PFSK-1 (cell line): ENCODE data around the gene TMTC2.

ENCODE experiments used
- FOXP2 ChIP-seq: optimal IDR thresholded peaks from 2 replicates; pipeline ENCODE3; 2011; ENCODE audit warnings: borderline replicate concordance, control low read depth, inconsistent platforms; ENCODE audit not compliant: insufficient read depth; ENCODE audit errors: extremely low read length, extremely low read depth
- POLR2AphosphoS5 ChIP-seq: IDR thresholded peaks from 2 replicates; pipeline ENCODE4 v1.6.1; 2012; ENCODE audit warnings: low read depth, mild to moderate bottlenecking, control low read depth, low read length, moderate library complexity
- SIN3A ChIP-seq: IDR thresholded peaks from 2 replicates; pipeline ENCODE4 v1.6.1; 2012; ENCODE audit warnings: mild to moderate bottlenecking, low read length, moderate library complexity, borderline replicate concordance; ENCODE audit not compliant: insufficient read depth
- TAF1 ChIP-seq: IDR thresholded peaks from 2 replicates; pipeline ENCODE4 v1.6.1; 2012; ENCODE audit warnings: low read length, control low read depth, borderline replicate concordance; ENCODE audit not compliant: insufficient read depth
- TF ChIP-seq, protein P1 (sequence below), 2 experiments: IDR thresholded peaks; 2 replicates each; pipeline versions ENCODE4 v1.6.1 to v1.8.0; 2011 to 2012; ENCODE audit warnings: low read depth in 2 of 2, low read length in 2 of 2, control low read depth in 1 of 2, inconsistent platforms in 1 of 2, mild to moderate bottlenecking in 1 of 2, moderate library complexity in 1 of 2; ENCODE audit not compliant: insufficient read depth in 1 of 2

The TMTC2 gene

DNA sequence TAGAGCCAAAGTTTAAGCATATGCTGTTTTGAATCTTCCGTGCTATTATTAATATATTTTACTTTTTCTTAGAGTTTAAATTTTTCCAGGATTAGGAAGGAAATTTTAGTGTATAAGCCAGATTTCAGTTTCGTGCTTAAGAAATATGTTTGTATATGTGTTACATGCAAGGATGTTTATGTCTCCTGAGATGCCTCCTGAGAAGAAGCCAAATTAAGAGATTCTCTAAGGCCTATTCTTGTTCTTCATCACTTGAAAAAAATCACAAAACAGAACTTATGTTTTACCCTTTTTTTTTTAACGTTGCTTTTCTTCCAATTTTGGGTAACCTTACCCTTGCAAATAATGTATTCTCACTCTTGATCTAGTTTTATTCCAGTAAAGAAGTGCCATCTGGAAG is 412.7 kb downstream of the TMTC2 start:
- no peak for TF ChIP-seq FOXP2
- TF ChIP-seq POLR2AphosphoS5 = no peak
- TF ChIP-seq TAF1 = no peak
- TF ChIP-seq SIN3A = no peak
- TF ChIP-seq, protein P1, sequence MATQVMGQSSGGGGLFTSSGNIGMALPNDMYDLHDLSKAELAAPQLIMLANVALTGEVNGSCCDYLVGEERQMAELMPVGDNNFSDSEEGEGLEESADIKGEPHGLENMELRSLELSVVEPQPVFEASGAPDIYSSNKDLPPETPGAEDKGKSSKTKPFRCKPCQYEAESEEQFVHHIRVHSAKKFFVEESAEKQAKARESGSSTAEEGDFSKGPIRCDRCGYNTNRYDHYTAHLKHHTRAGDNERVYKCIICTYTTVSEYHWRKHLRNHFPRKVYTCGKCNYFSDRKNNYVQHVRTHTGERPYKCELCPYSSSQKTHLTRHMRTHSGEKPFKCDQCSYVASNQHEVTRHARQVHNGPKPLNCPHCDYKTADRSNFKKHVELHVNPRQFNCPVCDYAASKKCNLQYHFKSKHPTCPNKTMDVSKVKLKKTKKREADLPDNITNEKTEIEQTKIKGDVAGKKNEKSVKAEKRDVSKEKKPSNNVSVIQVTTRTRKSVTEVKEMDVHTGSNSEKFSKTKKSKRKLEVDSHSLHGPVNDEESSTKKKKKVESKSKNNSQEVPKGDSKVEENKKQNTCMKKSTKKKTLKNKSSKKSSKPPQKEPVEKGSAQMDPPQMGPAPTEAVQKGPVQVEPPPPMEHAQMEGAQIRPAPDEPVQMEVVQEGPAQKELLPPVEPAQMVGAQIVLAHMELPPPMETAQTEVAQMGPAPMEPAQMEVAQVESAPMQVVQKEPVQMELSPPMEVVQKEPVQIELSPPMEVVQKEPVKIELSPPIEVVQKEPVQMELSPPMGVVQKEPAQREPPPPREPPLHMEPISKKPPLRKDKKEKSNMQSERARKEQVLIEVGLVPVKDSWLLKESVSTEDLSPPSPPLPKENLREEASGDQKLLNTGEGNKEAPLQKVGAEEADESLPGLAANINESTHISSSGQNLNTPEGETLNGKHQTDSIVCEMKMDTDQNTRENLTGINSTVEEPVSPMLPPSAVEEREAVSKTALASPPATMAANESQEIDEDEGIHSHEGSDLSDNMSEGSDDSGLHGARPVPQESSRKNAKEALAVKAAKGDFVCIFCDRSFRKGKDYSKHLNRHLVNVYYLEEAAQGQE (IDR thresholded peaks at IDR 0.05; ENCODE audit: insufficient read depth in 1 of 2, low read depth in 2 of 2, low read length in 2 of 2) = no peak

DNA sequence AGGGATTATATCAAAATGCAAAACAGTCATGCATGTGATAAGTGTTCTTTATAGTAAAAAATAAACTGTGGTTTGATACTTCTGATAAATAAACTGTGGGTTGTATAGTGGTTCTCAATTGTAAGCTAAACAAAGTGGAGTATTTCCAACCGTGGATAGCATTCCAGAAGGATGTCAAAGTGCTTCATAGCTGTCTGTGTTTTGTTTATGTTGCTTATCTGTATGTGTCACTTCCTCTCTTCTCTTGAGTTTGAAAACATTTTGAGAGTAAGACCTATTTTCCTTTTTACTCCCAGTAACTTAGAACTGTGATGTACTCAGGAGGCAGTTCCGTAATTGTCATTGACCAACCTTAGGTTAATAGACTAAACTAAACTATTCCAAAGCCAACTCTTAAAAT is 415.8 kb downstream of the TMTC2 start:
- TF ChIP-seq TAF1 (no peak), FOXP2 (no peak), POLR2AphosphoS5 (no peak), SIN3A (no peak)

DNA sequence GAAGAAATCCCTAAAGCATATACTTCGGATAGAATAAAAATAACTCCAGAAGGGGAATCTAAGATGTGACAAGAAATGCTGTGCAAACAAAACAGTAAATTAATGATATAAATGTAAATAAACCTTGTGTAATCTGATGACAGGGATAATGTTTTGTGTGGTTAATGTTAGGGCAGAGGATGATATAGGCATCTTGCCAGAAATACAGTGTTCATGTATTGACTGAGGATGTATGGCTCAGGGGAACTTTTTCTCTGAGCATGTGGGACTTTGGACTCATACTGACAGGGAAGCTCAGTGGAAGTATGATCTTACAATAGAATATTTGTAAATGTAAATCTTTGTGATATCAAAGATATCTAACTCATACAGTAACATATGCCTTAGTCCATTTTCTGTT is 420.2 kb downstream of the TMTC2 start:
- TF ChIP-seq POLR2AphosphoS5 = no peak
- no peak for TF ChIP-seq FOXP2

DNA sequence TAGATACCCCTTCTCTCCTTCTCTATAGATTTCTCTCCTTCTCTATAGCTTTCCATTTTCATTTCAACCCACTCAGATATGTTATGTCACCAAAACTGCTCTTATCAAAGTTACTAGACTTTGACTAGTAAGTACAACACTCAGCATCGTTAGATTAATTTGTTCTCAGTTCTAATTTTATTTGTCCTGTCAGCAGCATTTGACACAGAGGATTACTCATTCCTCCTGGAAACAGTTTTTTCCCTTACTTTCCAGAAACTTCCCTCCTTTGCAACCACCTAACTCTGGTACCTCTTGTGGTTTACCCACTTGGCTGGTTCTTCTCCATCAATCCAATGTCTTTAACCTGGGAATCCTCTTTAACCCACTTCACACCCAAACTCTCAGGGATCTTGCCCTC is 423.7 kb downstream of the TMTC2 start:
- TF ChIP-seq TAF1 = no peak
- TF ChIP-seq, protein P1 (IDR thresholded peaks at IDR 0.05; ENCODE audit: insufficient read depth in 1 of 2, low read depth in 2 of 2, low read length in 2 of 2) = no peak
- TF ChIP-seq POLR2AphosphoS5 = no peak
- TF ChIP-seq SIN3A = no peak
- no peak for TF ChIP-seq FOXP2

DNA sequence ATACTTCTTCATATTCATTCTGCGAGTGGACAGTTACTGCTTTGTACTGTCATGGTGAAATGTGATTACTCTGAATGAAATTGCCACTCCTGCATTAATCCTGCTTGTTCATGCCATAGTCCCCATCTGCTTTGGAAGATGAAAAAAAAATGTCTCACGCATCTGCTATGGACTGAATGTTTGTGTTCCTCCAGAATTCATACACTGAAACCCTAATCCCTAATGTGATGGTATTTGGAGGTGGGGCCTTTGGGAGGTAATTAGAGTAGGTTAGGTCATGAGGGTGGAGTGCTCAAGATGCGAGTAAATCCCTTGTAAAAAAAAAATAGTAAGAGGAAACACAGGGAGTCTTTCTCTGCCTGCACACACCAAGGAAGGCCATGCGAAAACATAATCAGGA is 427.2 kb downstream of the TMTC2 start:
- TF ChIP-seq, protein P1 (IDR thresholded peaks at IDR 0.05; ENCODE audit: insufficient read depth in 1 of 2, low read depth in 2 of 2, low read length in 2 of 2) = no peak

DNA sequence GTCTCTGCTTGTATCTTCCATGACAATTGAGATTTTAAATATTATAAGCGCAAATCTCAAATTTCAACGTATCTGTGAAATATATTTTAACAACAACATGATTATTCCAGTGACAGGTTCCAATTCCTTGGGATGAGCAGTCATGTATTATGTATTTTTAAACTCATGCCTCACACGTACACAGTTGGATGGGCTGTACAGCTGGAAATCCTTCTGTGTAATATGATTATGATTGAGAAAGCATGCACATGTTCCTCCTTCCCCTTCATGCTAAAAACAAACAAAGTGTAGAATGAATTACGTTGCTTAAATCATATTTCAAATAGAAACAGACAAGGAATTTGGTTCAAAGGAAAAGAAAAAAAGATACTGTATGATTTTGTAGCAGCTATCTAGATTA is 428.3 kb downstream of the TMTC2 start:
- TF ChIP-seq, protein P1 (IDR thresholded peaks at IDR 0.05; ENCODE audit: insufficient read depth in 1 of 2, low read depth in 2 of 2, low read length in 2 of 2) = no peak
